Measurements from ENCODE around the gene NEU1. TPM values are rescaled to one million over a fixed set of nuclear protein-coding genes. Genes with fewer than 3 reads are reported as not detected.

Gene NEU1
- total and polyA plus RNA-seq, 2 of the 8 experiments (the other 6 are each of a cell fraction or from before 2014, with no cell fraction given) = 41.2 to 72.1 TPM

DNA sequence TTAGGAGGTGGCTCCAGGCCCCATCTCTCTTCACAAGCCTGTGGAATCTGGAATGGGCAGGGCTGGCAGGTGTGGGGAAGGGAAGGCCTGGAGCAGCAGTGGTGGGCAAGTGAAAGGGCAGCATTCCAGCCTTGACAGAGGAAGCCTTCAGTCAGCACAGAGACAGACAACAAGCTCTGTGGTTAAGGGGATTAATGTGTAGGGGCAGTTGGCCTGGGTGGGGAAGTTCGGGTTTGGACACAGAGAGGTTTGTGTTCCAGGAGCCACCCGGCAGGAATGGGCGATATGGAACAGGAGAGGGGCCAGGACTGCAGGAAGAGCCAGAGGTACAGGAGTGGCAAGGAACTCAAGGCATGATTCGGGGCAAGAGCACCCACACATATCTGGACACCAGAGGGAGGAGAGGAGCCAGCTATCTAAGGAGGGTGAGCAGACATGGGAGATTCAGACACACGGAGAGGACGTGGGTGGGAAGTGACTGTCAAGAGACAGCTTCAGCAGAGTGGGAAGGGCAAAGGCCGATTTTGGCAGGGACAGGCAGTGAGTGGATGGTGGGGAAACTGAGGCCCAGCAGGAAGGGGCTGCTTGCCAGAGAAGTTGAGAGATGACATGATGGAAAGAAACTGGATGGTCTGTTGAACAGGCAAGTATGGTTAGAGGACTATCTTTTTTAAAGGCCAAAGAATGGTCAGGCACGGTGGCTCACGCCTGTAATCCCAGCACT is 18.7 kb upstream of the NEU1 start (continued):
- TF ChIP-seq, protein P1, sequence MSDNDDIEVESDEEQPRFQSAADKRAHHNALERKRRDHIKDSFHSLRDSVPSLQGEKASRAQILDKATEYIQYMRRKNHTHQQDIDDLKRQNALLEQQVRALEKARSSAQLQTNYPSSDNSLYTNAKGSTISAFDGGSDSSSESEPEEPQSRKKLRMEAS (IDR thresholded peaks at IDR 0.05) = no peak
- TF ChIP-seq POLR2A (IDR thresholded peaks at IDR 0.05; ENCODE audit: control extremely low read depth in 1 of 2, low read depth in 2 of 2, low read length in 2 of 2) (no peak), HDAC2 (IDR thresholded peaks at IDR 0.05; ENCODE audit: borderline replicate concordance in 1 of 2, low read depth in 2 of 2, low read length in 2 of 2) (no peak), BACH1 (IDR thresholded peaks at IDR 0.05; ENCODE audit: low read length) (no peak), CEBPB (IDR thresholded peaks at IDR 0.05; ENCODE audit: low read depth, low read length) (no peak), SAP30 (IDR thresholded peaks at IDR 0.05; ENCODE audit: insufficient read depth, insufficient replicate concordance, low read length) (no peak), CHD1 (IDR thresholded peaks at IDR 0.05; ENCODE audit: low read depth, low read length) (no peak)
